Uterus (tissue), 2 donors: Measurements from ENCODE around the gene PBX1.

Source experiments
- CTCF ChIP-seq, 4 experiments: fragments of 200-600 bp in 2 of 4; fragments of 450-650 bp in 2 of 4; sonication (generic) in 2 of 4; IDR thresholded peaks; one replicate each; pipeline ENCODE4 v1.5.1; 2016 to 2019; ENCODE audit warnings: antibody characterized with exemption in 4 of 4, mild to moderate bottlenecking in 2 of 4, moderate library complexity in 1 of 4
- POLR2A ChIP-seq, 2 donors: fragments of 450-650 bp; IDR thresholded peaks; one replicate each; pipeline ENCODE4 v1.6.1; 2016; ENCODE audit warnings: antibody characterized with exemption in 2 of 2, mild to moderate bottlenecking in 1 of 2, moderate library complexity in 1 of 2

- TF ChIP-seq CTCF (IDR thresholded peaks at IDR 0.05) (no peak), POLR2A (IDR thresholded peaks at IDR 0.05) (no peak)
These were observed 29.7 kb downstream of the PBX1 start for GRCh38 chr1:164588516-164589341.
